Renal cortical epithelial cell (primary cell): ENCODE results near the gene MYH11. TPM values are rescaled to one million over a fixed set of nuclear protein-coding genes. Genes with fewer than 3 reads are reported as not detected.
"Not testable (repeated sequence)": the region's sequence is repeated elsewhere in the genome, so short reads cannot be mapped to it uniquely, and the experiment has no call there.

ENCODE experiments used
- DNase-seq: peaks from one replicate; pipeline ENCODE4 v3.0.0-alpha.2; 2011; ENCODE audit warnings: low read depth
- total RNA-seq: library from RNA; depleted of rRNA; stranded (reverse); fragments of >200 nt; gene quantifications from 2 replicates; pipeline ENCODE4 v1.2.3, GENCODE V29; 2014

The MYH11 gene
- total RNA-seq, 1 donor from 2014 or later = 0.05 TPM

GRCh38 chr16:15809297-15809696, 47.5 kb downstream of the MYH11 start:
- not testable (repeated sequence) for DNase-seq

- no peak for DNase-seq
Measured at GRCh38 chr16:15808071-15808470, 48.8 kb downstream of the MYH11 start.

GRCh38 chr16:15807603-15808009, 49.2 kb downstream of the MYH11 start:
- no peak for DNase-seq

- no peak for DNase-seq
Measured at GRCh38 chr16:15803618-15804017, 53.2 kb downstream of the MYH11 start.

GRCh38 chr16:15799851-15800495, 56.9 kb downstream of the MYH11 start:
- DNase-seq = no peak

- no peak for DNase-seq
Measured at GRCh38 chr16:15798671-15799070, 58.2 kb downstream of the MYH11 start.

- no peak for DNase-seq
Measured at GRCh38 chr16:15796885-15797284, 59.9 kb downstream of the MYH11 start.

- no peak for DNase-seq
Measured at GRCh38 chr16:15795615-15796014, 61.2 kb downstream of the MYH11 start.

- DNase-seq = no peak
Measured at GRCh38 chr16:15792563-15792971, 64.3 kb downstream of the MYH11 start.

GRCh38 chr16:15790458-15790857, 66.4 kb downstream of the MYH11 start:
- no peak for DNase-seq

GRCh38 chr16:15789816-15790215, 67.0 kb downstream of the MYH11 start:
- not testable (repeated sequence) for DNase-seq

GRCh38 chr16:15788846-15789239, 68.0 kb downstream of the MYH11 start:
- DNase-seq = no peak

GRCh38 chr16:15786501-15786900, 70.3 kb downstream of the MYH11 start:
- no peak for DNase-seq

- no peak for DNase-seq
Measured at GRCh38 chr16:15785386-15786059, 71.3 kb downstream of the MYH11 start.

GRCh38 chr16:15783985-15784384, 72.8 kb downstream of the MYH11 start:
- no peak for DNase-seq

GRCh38 chr16:15782573-15783365, 74.1 kb downstream of the MYH11 start:
- DNase-seq = no peak

- DNase-seq = no peak
Measured at GRCh38 chr16:15781650-15782049, 75.2 kb downstream of the MYH11 start.

- no peak for DNase-seq
Measured at GRCh38 chr16:15780805-15781204, 76.0 kb downstream of the MYH11 start.

GRCh38 chr16:15779664-15780351, 77.0 kb downstream of the MYH11 start:
- DNase-seq = no peak

GRCh38 chr16:15778999-15779614, 77.7 kb downstream of the MYH11 start:
- no peak for DNase-seq

- DNase-seq = no peak
Measured at GRCh38 chr16:15778204-15778743, 78.6 kb downstream of the MYH11 start.
